GM12875 (cell line): ENCODE measurements around the gene SLIT1.

ENCODE experiments used
- H3K4me3 ChIP-seq: one replicate; pipeline ENCODE4 v1.5.1; 2011; ENCODE audit warnings: low read depth, low read length, control low read depth
- CTCF ChIP-seq: IDR thresholded peaks from 2 replicates; pipeline ENCODE4 v1.5.1; 2011; ENCODE audit warnings: low read depth, mild to moderate bottlenecking, control low read depth, inconsistent platforms, low read length, moderate library complexity, borderline replicate concordance; ENCODE audit not compliant: insufficient read depth

The SLIT1 gene

GRCh38 chr10:97203220-97203619 lies 17.5 kb upstream of the SLIT1 start:
- no peak for TF ChIP-seq CTCF
- H3K4me3 ChIP-seq, result no peak overlapping the region

DNA sequence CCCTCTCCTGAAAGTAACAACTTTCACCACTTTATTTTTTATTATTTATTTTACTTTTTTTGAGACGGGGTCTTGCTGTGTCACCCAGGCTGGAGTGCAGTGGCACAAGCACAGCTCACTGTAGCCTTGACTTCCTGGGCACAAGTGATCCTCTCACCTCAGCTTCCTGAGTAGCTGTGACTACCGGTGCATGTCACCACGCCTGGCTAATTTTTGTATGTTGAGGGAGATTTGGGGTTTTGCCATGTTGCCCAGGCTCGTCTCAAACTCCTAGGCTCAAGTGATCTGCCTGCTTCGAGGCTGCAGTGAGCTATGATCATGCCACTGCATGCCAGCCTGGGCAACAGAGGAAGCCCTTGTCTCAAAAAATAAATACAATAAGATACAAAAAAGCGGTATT lies 14.9 kb upstream of the SLIT1 start:
- no peak overlapping the region for H3K4me3 ChIP-seq

GRCh38 chr10:97199152-97199551 lies 13.4 kb upstream of the SLIT1 start:
- no peak for TF ChIP-seq CTCF
- no peak overlapping the region for H3K4me3 ChIP-seq

More for the DNA sequence above, 14.9 kb upstream of the SLIT1 start:
- no peak for TF ChIP-seq CTCF

DNA sequence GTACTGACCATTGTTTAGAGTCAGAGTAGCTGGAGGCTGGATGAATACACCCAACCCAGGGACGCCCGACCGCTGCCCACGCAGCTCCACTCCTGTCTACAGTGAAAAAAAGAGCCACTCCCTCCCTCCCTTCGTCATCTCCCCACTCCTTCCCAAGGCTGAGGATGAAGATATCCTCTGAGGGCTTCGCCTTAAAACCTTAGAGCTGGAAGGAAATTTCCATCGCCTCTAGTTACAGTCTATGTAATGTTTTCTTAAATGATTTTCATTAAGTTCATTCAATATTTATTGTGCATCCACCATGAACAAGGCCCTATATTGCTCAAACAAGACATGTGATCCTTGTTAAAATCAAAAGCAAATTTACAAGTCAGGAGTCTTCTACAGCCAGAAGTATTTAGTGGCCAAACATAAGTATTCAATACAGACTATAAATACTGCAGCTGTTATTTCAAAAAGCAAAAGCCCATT lies 11.3 kb upstream of the SLIT1 start:
- H3K4me3 ChIP-seq, result no peak overlapping the region
- no peak for TF ChIP-seq CTCF

DNA sequence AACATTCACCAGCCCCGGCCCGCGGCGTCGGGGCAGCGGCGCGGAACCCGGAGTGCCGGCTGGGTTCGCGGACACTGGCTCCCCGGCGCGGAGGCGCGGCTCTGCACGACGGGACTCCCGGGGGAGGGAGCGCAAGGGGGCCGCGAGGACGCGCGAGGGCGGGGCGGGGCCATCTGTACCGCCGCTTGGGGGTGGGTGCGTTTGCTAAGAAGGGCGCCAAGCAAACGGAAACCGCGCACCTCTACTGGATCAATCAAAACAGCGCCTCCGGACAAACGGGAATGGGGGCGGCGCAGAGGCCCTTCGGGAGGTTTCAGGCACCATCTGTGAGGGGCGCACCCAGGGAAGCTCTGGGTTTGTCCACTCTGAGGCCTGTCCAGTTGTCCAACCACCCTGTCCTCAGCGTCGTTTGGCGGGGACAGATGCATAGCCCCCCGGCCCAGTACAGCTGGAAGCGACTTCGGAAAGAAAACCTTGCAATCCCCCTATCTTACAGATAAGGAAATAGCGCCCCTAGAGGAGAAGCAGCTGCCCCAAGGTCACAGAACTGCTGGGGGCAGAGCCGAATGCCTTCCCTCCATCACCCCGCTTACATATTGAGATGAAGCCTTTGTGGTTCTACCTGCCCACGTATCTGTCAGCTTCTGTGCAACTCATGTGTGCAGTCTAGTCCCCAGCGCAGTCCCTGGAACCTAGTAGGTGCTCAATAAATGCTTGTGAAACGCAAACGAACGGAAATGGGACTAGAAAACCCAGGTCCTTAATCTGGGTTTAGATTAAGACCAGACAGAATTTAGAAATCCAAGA lies 10.7 kb upstream of the SLIT1 start:
- peak; percentile 85 for TF ChIP-seq CTCF
- H3K4me3 ChIP-seq, result peak overlapping the region; percentile 22

DNA sequence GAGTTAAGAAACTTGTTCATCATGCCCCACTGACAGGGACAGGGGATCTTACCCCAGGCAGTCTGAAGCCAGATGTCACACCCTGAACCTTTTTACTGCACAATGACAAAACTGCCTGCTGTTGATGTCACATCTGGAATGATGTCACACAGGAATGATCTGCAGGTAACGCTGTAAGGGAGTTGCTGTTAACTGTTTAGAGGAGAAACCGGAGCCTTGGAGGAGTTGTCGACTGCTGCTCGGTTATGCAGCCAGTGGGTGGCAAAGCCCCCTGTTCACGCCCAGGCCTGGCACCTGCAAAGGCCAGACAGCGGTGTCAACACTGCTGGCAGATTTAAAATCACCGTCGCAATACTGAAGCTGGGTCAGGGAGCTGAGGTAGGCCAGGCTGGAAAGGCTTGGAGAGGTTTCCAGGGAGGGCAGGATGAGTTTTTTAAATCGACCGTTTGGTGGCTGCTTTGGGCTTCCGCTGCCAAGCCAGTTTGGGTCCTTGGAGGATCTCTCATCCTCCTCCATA lies 10.0 kb upstream of the SLIT1 start:
- peak overlapping the region; percentile 13 for H3K4me3 ChIP-seq
- no peak for TF ChIP-seq CTCF

- TF ChIP-seq CTCF, result no peak
- H3K4me3 ChIP-seq, result no peak overlapping the region
Observed at GRCh38 chr10:97192952-97193435, 7.2 kb upstream of the SLIT1 start.
